Measurements from ENCODE around the gene THSD7B. TPM values are rescaled to one million over a fixed set of nuclear protein-coding genes. Genes with fewer than 3 reads are reported as not detected.

The THSD7B gene
- total RNA-seq, 1 experiment from 2014 or later: under 0.01 TPM

DNA sequence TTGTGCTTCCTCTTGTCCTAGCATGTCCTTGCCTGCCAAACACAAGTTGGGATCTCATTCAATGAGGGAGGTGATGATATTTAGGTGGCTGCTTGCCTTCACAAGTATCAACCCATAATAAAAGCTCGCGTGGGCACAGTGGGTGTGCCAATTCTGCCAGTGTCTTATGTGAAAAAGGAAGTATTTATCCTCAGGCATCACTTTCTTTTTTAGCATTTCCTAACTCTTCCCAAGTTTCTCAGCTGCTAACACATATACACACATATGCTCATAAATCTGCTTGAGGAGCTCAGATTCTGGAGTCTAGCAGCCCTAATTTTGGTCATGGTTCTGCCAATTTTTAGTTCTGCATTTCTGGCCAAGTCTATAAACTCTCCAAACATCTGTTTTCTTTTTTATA lies 879.4 kb downstream of the THSD7B start:
- ChIA-PET POLR2A (ENCODE audit: unreplicated experiment) (no interaction called here), CTCF (no interaction called here)
- H3K4me2 ChIP-seq (ENCODE audit: low read length): no peak overlapping the region
- no peaks in the 10 kb centered on the region for H3K79me2 ChIP-seq (ENCODE audit: low read length)
- no peak overlapping the region for H3K27ac ChIP-seq (ENCODE audit: low read length)
- no peaks in the 10 kb centered on the region for H4K20me1 ChIP-seq (ENCODE audit: low read length)
- no peak for ATAC-seq
- H3K9ac ChIP-seq (ENCODE audit: low read length): no peak overlapping the region
- H3K4me1 ChIP-seq (ENCODE audit: insufficient read depth, low read length): no peaks in the 10 kb centered on the region
- H2AFZ ChIP-seq (ENCODE audit: low read length): no peak overlapping the region
- TF ChIP-seq, protein P1, sequence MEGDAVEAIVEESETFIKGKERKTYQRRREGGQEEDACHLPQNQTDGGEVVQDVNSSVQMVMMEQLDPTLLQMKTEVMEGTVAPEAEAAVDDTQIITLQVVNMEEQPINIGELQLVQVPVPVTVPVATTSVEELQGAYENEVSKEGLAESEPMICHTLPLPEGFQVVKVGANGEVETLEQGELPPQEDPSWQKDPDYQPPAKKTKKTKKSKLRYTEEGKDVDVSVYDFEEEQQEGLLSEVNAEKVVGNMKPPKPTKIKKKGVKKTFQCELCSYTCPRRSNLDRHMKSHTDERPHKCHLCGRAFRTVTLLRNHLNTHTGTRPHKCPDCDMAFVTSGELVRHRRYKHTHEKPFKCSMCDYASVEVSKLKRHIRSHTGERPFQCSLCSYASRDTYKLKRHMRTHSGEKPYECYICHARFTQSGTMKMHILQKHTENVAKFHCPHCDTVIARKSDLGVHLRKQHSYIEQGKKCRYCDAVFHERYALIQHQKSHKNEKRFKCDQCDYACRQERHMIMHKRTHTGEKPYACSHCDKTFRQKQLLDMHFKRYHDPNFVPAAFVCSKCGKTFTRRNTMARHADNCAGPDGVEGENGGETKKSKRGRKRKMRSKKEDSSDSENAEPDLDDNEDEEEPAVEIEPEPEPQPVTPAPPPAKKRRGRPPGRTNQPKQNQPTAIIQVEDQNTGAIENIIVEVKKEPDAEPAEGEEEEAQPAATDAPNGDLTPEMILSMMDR (conservative IDR thresholded peaks at IDR 0.05; ENCODE audit: low read depth, low read length): no peak
- TF ChIP-seq EZH2phosphoT487 (IDR thresholded peaks at IDR 0.05; ENCODE audit: borderline replicate concordance, low read length) (no peak), EZH2 (IDR thresholded peaks at IDR 0.05; ENCODE audit: low read length, unreplicated experiment) (no peak)
- no peaks in the 10 kb centered on the region for H3K36me3 ChIP-seq (ENCODE audit: low read depth, low read length)
- H3K27me3 ChIP-seq (ENCODE audit: low read length): peaks cover 41% of the 10 kb centered on the region
- BruUV-seq (replicated peaks): no TSS peak
- no peak for DNase-seq
- no peak overlapping the region for H3K4me3 ChIP-seq (ENCODE audit: low read length)
- no peaks in the 10 kb centered on the region for H3K9me3 ChIP-seq (ENCODE audit: low read length)
- intact Hi-C loops (cut with micrococcal nuclease): no loop called here
- no peaks in the 10 kb centered on the region for H3F3A ChIP-seq (ENCODE audit: low read length, unreplicated experiment)
- no peaks in the 10 kb centered on the region for H3K9me2 ChIP-seq (replicated peaks; ENCODE audit: low read length)

DNA sequence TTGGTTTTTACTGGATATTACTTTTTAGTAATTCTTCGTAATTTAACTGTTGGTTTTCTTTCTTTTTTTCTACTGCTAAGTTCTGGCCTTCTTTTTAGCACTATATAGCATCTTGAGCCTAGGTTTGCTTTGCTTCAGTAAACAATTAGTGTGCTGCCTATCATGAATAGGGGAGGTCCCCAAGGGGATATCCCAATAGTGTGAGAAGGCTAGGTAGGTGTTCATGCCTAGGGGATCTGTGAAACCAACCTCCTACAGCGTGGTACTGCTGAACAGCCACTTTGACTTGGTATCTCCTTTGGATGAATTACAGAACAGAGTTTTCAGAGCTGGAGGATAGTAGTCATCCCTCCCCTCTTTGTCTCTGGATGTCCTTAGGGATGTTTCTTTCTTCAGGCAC lies 888.7 kb downstream of the THSD7B start:
- Histone ChIP-seq H3K79me2 (ENCODE audit: low read length) (no peaks in the 10 kb centered on the region), H2AFZ (ENCODE audit: low read length) (no peak overlapping the region), H3K36me3 (ENCODE audit: low read depth, low read length) (no peaks in the 10 kb centered on the region), H3K4me2 (ENCODE audit: low read length) (no peak overlapping the region), H3K4me1 (ENCODE audit: insufficient read depth, low read length) (no peaks in the 10 kb centered on the region), H3K27ac (ENCODE audit: low read length) (no peak overlapping the region), H4K20me1 (ENCODE audit: low read length) (no peaks in the 10 kb centered on the region), H3K9me2 (replicated peaks; ENCODE audit: low read length) (no peaks in the 10 kb centered on the region), H3K27me3 (ENCODE audit: low read length) (peaks cover 61% of the 10 kb centered on the region), H3K9ac (ENCODE audit: low read length) (no peak overlapping the region), H3F3A (ENCODE audit: low read length, unreplicated experiment) (no peaks in the 10 kb centered on the region), H3K9me3 (ENCODE audit: low read length) (no peaks in the 10 kb centered on the region), H3K4me3 (ENCODE audit: low read length) (no peak overlapping the region)
- CTCF ChIA-PET: no interaction called here
- TF ChIP-seq EZH2 (IDR thresholded peaks at IDR 0.05; ENCODE audit: low read length, unreplicated experiment) (no peak), EZH2phosphoT487 (IDR thresholded peaks at IDR 0.05; ENCODE audit: borderline replicate concordance, low read length) (no peak)
- TF ChIP-seq, protein P1 (conservative IDR thresholded peaks at IDR 0.05; ENCODE audit: low read depth, low read length): no peak
- DNase-seq (no peak), ATAC-seq (no peak)
- no TSS peak for BruUV-seq (replicated peaks)
- intact Hi-C loops (cut with micrococcal nuclease): loop anchor here (10.0 kb wide), 1 partner anchor 1229 kb away; no protein-coding TSS in a partner anchor
- POLR2A ChIA-PET (ENCODE audit: unreplicated experiment): no interaction called here

DNA sequence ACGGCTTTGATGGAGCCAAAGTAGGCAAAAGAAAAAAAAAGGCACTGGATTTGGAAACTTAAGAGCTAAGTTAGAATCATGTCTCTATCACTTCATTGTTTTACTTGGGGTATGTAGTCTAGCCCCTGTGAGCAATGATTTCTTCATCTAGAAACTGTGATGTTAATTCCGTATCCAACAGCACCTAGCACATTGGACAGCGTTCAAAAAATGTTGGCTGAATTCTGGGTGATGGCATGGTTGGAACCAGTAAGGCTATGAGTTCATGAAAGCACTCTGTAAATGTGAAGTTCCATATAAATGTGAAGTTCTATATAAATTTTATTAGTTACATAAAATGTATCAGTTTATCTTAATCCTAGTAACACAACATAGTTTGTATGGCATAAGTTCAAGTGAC lies 890.5 kb downstream of the THSD7B start:
- no peak for TF ChIP-seq EZH2 (IDR thresholded peaks at IDR 0.05; ENCODE audit: low read length, unreplicated experiment)

More for the DNA sequence above, 890.5 kb downstream of the THSD7B start:
- H3K4me3 ChIP-seq (ENCODE audit: low read length): no peak overlapping the region
- DNase-seq (no peak), ATAC-seq (no peak)
- no peak overlapping the region for H3K4me2 ChIP-seq (ENCODE audit: low read length)
- intact Hi-C loops (cut with micrococcal nuclease): loop anchor here (5.0 to 10.0 kb wide), 3 partner anchors 189 to 1231 kb away; no protein-coding TSS in a partner anchor
- no peaks in the 10 kb centered on the region for H3K4me1 ChIP-seq (ENCODE audit: insufficient read depth, low read length)
- CTCF ChIA-PET: no interaction called here
- H3K27me3 ChIP-seq (ENCODE audit: low read length): peaks cover 44% of the 10 kb centered on the region
- BruUV-seq (replicated peaks): no TSS peak
- H3K9ac ChIP-seq (ENCODE audit: low read length): no peak overlapping the region
- H2AFZ ChIP-seq (ENCODE audit: low read length): no peak overlapping the region
- H4K20me1 ChIP-seq (ENCODE audit: low read length): no peaks in the 10 kb centered on the region
- H3K36me3 ChIP-seq (ENCODE audit: low read depth, low read length): no peaks in the 10 kb centered on the region
- POLR2A ChIA-PET (ENCODE audit: unreplicated experiment): no interaction called here
- H3K9me2 ChIP-seq (replicated peaks; ENCODE audit: low read length): no peaks in the 10 kb centered on the region
- no peaks in the 10 kb centered on the region for H3F3A ChIP-seq (ENCODE audit: low read length, unreplicated experiment)
- H3K27ac ChIP-seq (ENCODE audit: low read length): no peak overlapping the region
- H3K9me3 ChIP-seq (ENCODE audit: low read length): no peaks in the 10 kb centered on the region
- H3K79me2 ChIP-seq (ENCODE audit: low read length): no peaks in the 10 kb centered on the region

Measured in PC-3 (cell line).